ENCODE results near the gene DAZAP1.
A peak's percentile ranks its signal among the peaks of the same experiment; 100 is the strongest.

The DAZAP1 gene

GRCh38 chr19:1377176-1377964 is 30.0 kb upstream of the DAZAP1 start:
- no peak for DNase-seq (ENCODE audit: low read depth)

- no peak for DNase-seq (ENCODE audit: low read depth)
Measured at GRCh38 chr19:1377965-1378785, 29.2 kb upstream of the DAZAP1 start.

GRCh38 chr19:1379126-1379905 is 28.1 kb upstream of the DAZAP1 start:
- DNase-seq (ENCODE audit: low read depth), result no peak

- DNase-seq (ENCODE audit: low read depth), result no peak
Measured at GRCh38 chr19:1379961-1380489, 27.4 kb upstream of the DAZAP1 start.

- DNase-seq (ENCODE audit: low read depth), result no peak
Measured at GRCh38 chr19:1382250-1382649, 25.1 kb upstream of the DAZAP1 start.

- DNase-seq (ENCODE audit: low read depth), result no peak
Measured at GRCh38 chr19:1383017-1383311, 24.4 kb upstream of the DAZAP1 start.

GRCh38 chr19:1383312-1384084 is 23.9 kb upstream of the DAZAP1 start, which contains the start of gene NDUFS7:
Gene NDUFS7, plus strand, starts transcription at chr19:1383907. Its CDS starts 20 bp downstream, at chr19:1383927.
- peak; percentile 92 for DNase-seq (ENCODE audit: low read depth)

- no peak for DNase-seq (ENCODE audit: low read depth)
Measured at GRCh38 chr19:1384085-1384462, 23.3 kb upstream of the DAZAP1 start.

- DNase-seq (ENCODE audit: low read depth), result no peak
Measured at GRCh38 chr19:1384478-1385110, 22.8 kb upstream of the DAZAP1 start.

GRCh38 chr19:1385816-1386215 is 21.6 kb upstream of the DAZAP1 start:
- DNase-seq (ENCODE audit: low read depth), result no peak

GRCh38 chr19:1386945-1387683 is 20.3 kb upstream of the DAZAP1 start:
- no peak for DNase-seq (ENCODE audit: low read depth)

GRCh38 chr19:1387684-1388636 is 19.4 kb upstream of the DAZAP1 start:
- DNase-seq (ENCODE audit: low read depth), result no peak

- no peak for DNase-seq (ENCODE audit: low read depth)
Measured at GRCh38 chr19:1388637-1389026, 18.8 kb upstream of the DAZAP1 start.

- DNase-seq (ENCODE audit: low read depth), result no peak
Measured at GRCh38 chr19:1389033-1389940, 18.1 kb upstream of the DAZAP1 start.

- no peak for DNase-seq (ENCODE audit: low read depth)
Measured at GRCh38 chr19:1390890-1391423, 16.4 kb upstream of the DAZAP1 start.

GRCh38 chr19:1392407-1392806 is 15.0 kb upstream of the DAZAP1 start:
- DNase-seq (ENCODE audit: low read depth), result no peak

GRCh38 chr19:1392939-1393530 is 14.4 kb upstream of the DAZAP1 start:
- DNase-seq (ENCODE audit: low read depth), result no peak
